Testis (tissue), 2 donors: ENCODE data around the gene DNAJA2.
"Not testable (repeated sequence)": the region's sequence is repeated elsewhere in the genome, so short reads cannot be mapped to it uniquely, and the experiment has no call there.

Experiments used
- CTCF ChIP-seq, 3 experiments: fragments of 450-650 bp in 2 of 3; fragments of 200-600 bp in 1 of 3; sonication (generic) in 1 of 3; IDR thresholded peaks; one replicate each; pipeline ENCODE4 v1.5.1; 2016 to 2019; ENCODE audit warnings: antibody characterized with exemption in 3 of 3, mild to moderate bottlenecking in 2 of 3, moderate library complexity in 1 of 3
- POLR2A ChIP-seq: fragments of 450-650 bp; IDR thresholded peaks from one replicate; pipeline ENCODE4 v1.6.1; 2017; ENCODE audit warnings: antibody characterized with exemption, mild to moderate bottlenecking, moderate library complexity

- not testable (repeated sequence) for TF ChIP-seq CTCF (IDR thresholded peaks at IDR 0.05); POLR2A
Observed at GRCh38 chr16:46944713-46945112, 28.8 kb downstream of the DNAJA2 start.
